ENCODE measurements around the gene ARHGDIA. TPM values are rescaled to one million over a fixed set of nuclear protein-coding genes. Genes with fewer than 3 reads are reported as not detected.

The ARHGDIA gene
- total RNA-seq, 1 experiment from 2014 or later, result 667 TPM

- Histone ChIP-seq H3K9me3 (ENCODE audit: low read depth, low read length, poor library complexity, severe bottlenecking) (no peaks in the 10 kb centered on the region), H3K36me3 (ENCODE audit: insufficient read depth, low read length, poor library complexity, severe bottlenecking) (peaks cover 51% of the 10 kb centered on the region), H3K27me3 (replicated peaks; ENCODE audit: insufficient read depth, low read depth, low read length, poor library complexity) (no peaks in the 10 kb centered on the region), H3K4me3 (ENCODE audit: low read depth, low read length, poor library complexity, severe bottlenecking) (peak overlapping the region; percentile 90), H3K4me1 (ENCODE audit: insufficient read depth, low read length, poor library complexity, severe bottlenecking) (peaks cover 5% of the 10 kb centered on the region), H3K27ac (ENCODE audit: low read depth, low read length, poor library complexity, severe bottlenecking) (peak overlapping the region; percentile 62)
- intact Hi-C loops (cut with micrococcal nuclease; ENCODE audit: unreplicated experiment), result no loop called here
- BruUV-seq (replicated peaks), result no TSS peak
- no peak for DNase-seq (ENCODE audit: low spot score)
- ChIA-PET POLR2A (ENCODE audit: low non-redundant PET) (no interaction called here), CTCF (no interaction called here)
- TF ChIP-seq CTCF (conservative IDR thresholded peaks at IDR 0.05; ENCODE audit: low read depth, low read length), result no peak
- TF ChIP-seq EZH2 (IDR thresholded peaks at IDR 0.05; ENCODE audit: borderline replicate concordance, low read depth, low read length, poor library complexity, severe bottlenecking), result no peak
Measured at GRCh38 chr17:81909966-81910839, 39.1 kb upstream of the ARHGDIA start.

DNA sequence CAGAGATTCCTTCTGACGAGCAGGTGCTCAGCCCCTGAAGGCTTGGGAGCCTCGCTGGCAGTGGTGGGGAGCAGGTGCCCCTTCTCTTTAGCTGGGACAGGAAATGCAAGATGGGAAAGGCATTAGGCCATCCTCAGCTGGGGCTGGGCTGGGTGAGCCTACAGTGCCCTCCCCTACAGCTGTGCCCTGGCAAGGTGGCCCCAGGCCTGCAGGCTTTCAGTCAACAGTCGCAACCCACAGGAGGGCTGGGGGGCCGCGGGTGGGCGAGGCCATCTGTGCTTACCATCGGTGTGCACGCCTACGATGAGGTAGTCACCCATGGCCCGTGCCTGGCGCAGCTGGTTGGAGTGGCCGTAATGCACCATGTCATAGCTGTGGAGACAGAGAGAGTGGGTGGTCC, 38.1 kb upstream of the ARHGDIA start:
- no peak for TF ChIP-seq CTCF (conservative IDR thresholded peaks at IDR 0.05; ENCODE audit: low read depth, low read length)
- TF ChIP-seq EZH2 (IDR thresholded peaks at IDR 0.05; ENCODE audit: borderline replicate concordance, low read depth, low read length, poor library complexity, severe bottlenecking), result no peak
- ChIA-PET CTCF (no interaction called here), POLR2A (ENCODE audit: low non-redundant PET) (no interaction called here)
- Histone ChIP-seq H3K9me3 (ENCODE audit: low read depth, low read length, poor library complexity, severe bottlenecking) (no peaks in the 10 kb centered on the region), H3K27ac (ENCODE audit: low read depth, low read length, poor library complexity, severe bottlenecking) (no peak overlapping the region), H3K4me3 (ENCODE audit: low read depth, low read length, poor library complexity, severe bottlenecking) (no peak overlapping the region), H3K4me1 (ENCODE audit: insufficient read depth, low read length, poor library complexity, severe bottlenecking) (peaks cover 5% of the 10 kb centered on the region), H3K27me3 (replicated peaks; ENCODE audit: insufficient read depth, low read depth, low read length, poor library complexity) (no peaks in the 10 kb centered on the region), H3K36me3 (ENCODE audit: insufficient read depth, low read length, poor library complexity, severe bottlenecking) (peaks cover 43% of the 10 kb centered on the region)
- intact Hi-C loops (cut with micrococcal nuclease; ENCODE audit: unreplicated experiment), result no loop called here
- DNase-seq (ENCODE audit: low spot score), result no peak
- BruUV-seq (replicated peaks), result no TSS peak

DNA sequence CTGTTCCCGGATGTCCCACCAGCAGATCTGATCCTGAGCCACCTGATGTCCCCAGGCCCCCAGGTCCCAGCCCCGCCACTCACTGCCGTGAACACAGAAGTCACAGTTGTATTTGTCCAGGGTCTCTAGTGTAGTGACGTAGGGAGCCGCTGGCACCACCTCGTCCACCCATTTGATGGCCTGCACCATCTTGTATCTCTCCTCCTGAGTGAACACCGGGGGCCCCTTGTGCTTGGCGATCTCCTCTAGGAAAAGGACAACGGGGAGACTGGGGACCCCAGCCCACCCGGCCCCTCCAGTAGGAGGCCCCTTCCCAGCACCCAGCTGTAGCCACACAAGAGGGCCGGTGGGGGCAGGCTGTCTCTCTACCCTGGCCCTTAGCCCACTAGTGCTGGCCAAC, 37.7 kb upstream of the ARHGDIA start:
- Histone ChIP-seq H3K36me3 (ENCODE audit: insufficient read depth, low read length, poor library complexity, severe bottlenecking) (peaks cover 42% of the 10 kb centered on the region), H3K27me3 (replicated peaks; ENCODE audit: insufficient read depth, low read depth, low read length, poor library complexity) (no peaks in the 10 kb centered on the region), H3K4me1 (ENCODE audit: insufficient read depth, low read length, poor library complexity, severe bottlenecking) (peaks cover 5% of the 10 kb centered on the region), H3K4me3 (ENCODE audit: low read depth, low read length, poor library complexity, severe bottlenecking) (no peak overlapping the region), H3K27ac (ENCODE audit: low read depth, low read length, poor library complexity, severe bottlenecking) (no peak overlapping the region), H3K9me3 (ENCODE audit: low read depth, low read length, poor library complexity, severe bottlenecking) (no peaks in the 10 kb centered on the region)
- TF ChIP-seq EZH2 (IDR thresholded peaks at IDR 0.05; ENCODE audit: borderline replicate concordance, low read depth, low read length, poor library complexity, severe bottlenecking) (no peak), CTCF (conservative IDR thresholded peaks at IDR 0.05; ENCODE audit: low read depth, low read length) (no peak)
- ChIA-PET POLR2A (ENCODE audit: low non-redundant PET) (no interaction called here), CTCF (no interaction called here)
- intact Hi-C loops (cut with micrococcal nuclease; ENCODE audit: unreplicated experiment), result no loop called here
- no peak for DNase-seq (ENCODE audit: low spot score)
- no TSS peak for BruUV-seq (replicated peaks)

Data from A673 (cell line).